Suprapubic skin (tissue), 4 donors: ENCODE results near the gene CACNB4.

Experiments
- POLR2A ChIP-seq, 2 donors: fragments of 450-650 bp; IDR thresholded peaks; one replicate each; pipeline ENCODE4 v1.6.1; 2017; ENCODE audit warnings: antibody characterized with exemption in 2 of 2, mild to moderate bottlenecking in 2 of 2, moderate library complexity in 2 of 2
- POLR2AphosphoS5 ChIP-seq, 3 donors: sonication (generic); formaldehyde crosslinking; IDR thresholded peaks; one replicate each; pipeline ENCODE4 v1.6.1; 2017; ENCODE audit warnings: antibody characterized with exemption in 3 of 3

- no peak for TF ChIP-seq POLR2A (IDR thresholded peaks at IDR 0.05)
- no peak for TF ChIP-seq POLR2AphosphoS5 (IDR thresholded peaks at IDR 0.05)
Observed at GRCh38 chr2:151918308-151918707, 180.5 kb downstream of the CACNB4 start.
